ENCODE data around the gene FAM20A. TPM values are rescaled to one million over a fixed set of nuclear protein-coding genes. Genes with fewer than 3 reads are reported as not detected.

The FAM20A gene
- total RNA-seq, 5 donors from 2014 or later (not counting 1 experiment from before 2014, with no cell fraction given) = 0.16 to 0.38 (median 0.35) TPM; not detected in 2

DNA sequence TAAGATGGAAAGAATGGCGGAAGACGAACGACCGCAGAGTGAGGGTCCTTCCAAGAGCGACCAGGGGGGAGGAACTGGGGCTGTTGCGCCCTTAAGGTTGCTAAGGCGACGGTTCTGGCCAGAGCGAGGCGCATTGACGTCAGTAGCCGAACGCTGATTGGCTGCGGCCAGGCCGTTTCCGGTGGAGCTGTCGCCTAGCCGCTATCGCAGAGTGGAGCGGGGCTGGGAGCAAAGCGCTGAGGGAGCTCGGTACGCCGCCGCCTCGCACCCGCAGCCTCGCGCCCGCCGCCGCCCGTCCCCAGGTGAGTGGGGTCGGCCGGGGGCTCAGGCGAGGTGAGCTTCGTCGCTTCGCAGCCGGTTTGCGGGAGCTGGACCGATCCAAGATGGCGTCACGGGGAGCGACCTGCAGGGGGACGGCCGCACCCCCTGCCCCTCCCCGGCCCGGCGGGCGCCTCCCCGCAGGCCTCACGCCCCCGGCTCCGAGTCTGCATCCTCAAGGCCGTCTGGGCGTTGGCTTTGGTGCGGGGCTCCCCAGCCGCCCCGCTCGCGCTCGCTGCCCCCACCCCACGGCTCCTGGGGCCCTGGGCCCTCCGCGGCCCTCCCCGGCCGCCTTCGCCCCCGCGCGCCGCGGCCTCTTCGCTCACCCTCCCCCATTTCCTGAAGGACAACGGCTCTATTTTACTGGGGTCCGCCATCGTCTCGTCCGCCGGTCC, 88.8 kb downstream of the FAM20A start, which contains the start of gene PRKAR1A:
Gene PRKAR1A (plus strand): TSS at position 184 of the 713 bp plus-strand sequence. CDS start 2,970 bp downstream, outside the sequence.
- H3K36me3 Mint-ChIP-seq = peaks cover 21% of the 10 kb centered on the region
- H3K27me3 Mint-ChIP-seq = no peaks in the 10 kb centered on the region
- DNase-seq (peak; percentile 78 to 98 (median 93)), ATAC-seq (replicated peaks in 1 of 4) (peak; percentile 89 to 90 (median 90))
- ChIA-PET CTCF (interaction anchor here in 1 of 2 donors (0.5 to 1.0 kb wide), 4 partner anchors 14 to 1037 kb away, joined by 3 to 4 read pairs (median 3); no protein-coding TSS in a partner anchor), POLR2A (interaction anchor here in 1 of 2 donors (0.6 to 1.3 kb wide), 4 partner anchors 24 to 794 kb away, joined by 3 to 8 read pairs (median 5); no protein-coding TSS in a partner anchor)
- H3K9me3 Mint-ChIP-seq = no peaks in the 10 kb centered on the region
- peaks cover 48 to 67% (median 54%) of the 10 kb centered on the region in 3 donors for H3K4me1 Mint-ChIP-seq
- Histone ChIP-seq H3K27ac (ENCODE audit: low read length) (peak within 1 kb of the TSS; percentile 100), H3K9me3 (no peaks in the 10 kb centered on the region), H3K36me3 (ENCODE audit: control insufficient read depth in 2 of 2, extremely low read depth in 1 of 2, insufficient read depth in 1 of 2, low read length in 1 of 2) (peaks cover 0 to 22% of the 10 kb centered on the region in 2 donors), H3K27me3 (replicated peaks in 1 of 2; ENCODE audit: control insufficient read depth in 2 of 2, extremely low read depth in 1 of 2, insufficient read depth in 2 of 2, low read length in 1 of 2) (no peaks in the 10 kb centered on the region), H3K4me1 (ENCODE audit: control insufficient read depth in 1 of 2, extremely low read depth in 1 of 2, insufficient read depth in 2 of 2, low read length in 2 of 2) (peaks cover 10 to 16% of the 10 kb centered on the region in 2 experiments), H3K4me3 (ENCODE audit: control insufficient read depth in 1 of 2, extremely low read depth in 1 of 2, low read length in 1 of 2) (peak within 1 kb of the TSS; percentile 92 to 98)
- under 1% methylated on average over 81 of the region's 81 CpGs for WGBS (ENCODE audit: insufficient coverage)
- H3K27ac Mint-ChIP-seq = peak within 1 kb of the TSS; percentile 98
- H3K4me3 Mint-ChIP-seq = peak within 1 kb of the TSS; percentile 94 to 99 (median 96)

DNA sequence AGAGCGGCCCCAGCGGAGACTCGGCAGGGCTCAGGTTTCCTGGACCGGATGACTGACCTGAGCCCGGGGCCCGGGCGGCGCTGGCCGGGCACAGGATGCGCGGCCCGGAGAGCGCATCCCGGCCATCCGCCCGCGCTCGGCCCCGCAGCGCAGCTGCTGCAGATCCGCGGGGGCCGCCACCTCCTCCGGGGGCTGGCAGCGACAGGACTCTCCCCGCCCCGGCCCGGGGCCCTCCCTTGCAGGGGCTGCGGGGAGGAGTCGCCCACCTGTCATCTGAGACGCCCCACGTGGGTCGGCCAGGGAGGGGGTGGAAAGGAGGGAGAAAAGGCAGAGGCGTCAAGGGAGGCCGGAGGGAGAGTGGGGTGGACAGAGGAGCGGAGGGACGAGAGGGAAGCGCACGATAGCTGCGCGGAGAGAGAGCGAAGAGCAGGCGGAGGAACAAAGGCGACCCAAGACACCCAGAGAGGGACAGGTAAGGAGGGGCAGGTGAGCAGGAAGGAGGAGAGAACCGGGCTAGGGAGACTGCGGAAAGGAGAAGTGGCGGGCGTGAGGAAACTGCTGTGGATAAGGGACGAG, 89.4 kb downstream of the FAM20A start:
- Histone ChIP-seq H3K27ac (ENCODE audit: low read length) (peak overlapping the region; percentile 100), H3K4me3 (ENCODE audit: control insufficient read depth in 1 of 2, extremely low read depth in 1 of 2, low read length in 1 of 2) (peak overlapping the region; percentile 92 to 98), H3K27me3 (replicated peaks in 1 of 2; ENCODE audit: control insufficient read depth in 2 of 2, extremely low read depth in 1 of 2, insufficient read depth in 2 of 2, low read length in 1 of 2) (no peaks in the 10 kb centered on the region), H3K4me1 (ENCODE audit: control insufficient read depth in 1 of 2, extremely low read depth in 1 of 2, insufficient read depth in 2 of 2, low read length in 2 of 2) (peaks cover 10 to 16% of the 10 kb centered on the region in 2 experiments), H3K9me3 (no peaks in the 10 kb centered on the region), H3K36me3 (ENCODE audit: control insufficient read depth in 2 of 2, extremely low read depth in 1 of 2, insufficient read depth in 1 of 2, low read length in 1 of 2) (peaks cover 0 to 16% of the 10 kb centered on the region in 2 donors)
- ChIA-PET POLR2A (interaction anchor here (0.6 to 1.3 kb wide), 4 partner anchors 13 to 793 kb away, joined by 3 to 8 read pairs (median 6); no protein-coding TSS in a partner anchor), CTCF (interaction anchor here in 1 of 2 donors (0.9 to 1.0 kb wide), 2 partner anchors 14 to 23 kb away, joined by 3 to 4 read pairs; no protein-coding TSS in a partner anchor)
- 0% methylated on average over 47 of the region's 49 CpGs for WGBS (ENCODE audit: insufficient coverage)
- DNase-seq = peak in 25 of 35 experiments; percentile 43 to 75 (median 58)
- Mint-ChIP-seq H3K27me3 (no peaks in the 10 kb centered on the region), H3K27ac (peak overlapping the region; percentile 98), H3K4me1 (peaks cover 41 to 66% (median 55%) of the 10 kb centered on the region in 3 donors), H3K4me3 (peak overlapping the region; percentile 94 to 99 (median 96)), H3K9me3 (no peaks in the 10 kb centered on the region), H3K36me3 (peaks cover 15% of the 10 kb centered on the region)
- ATAC-seq (replicated peaks in 1 of 4) = peak; percentile 63 to 74 (median 65)

DNA sequence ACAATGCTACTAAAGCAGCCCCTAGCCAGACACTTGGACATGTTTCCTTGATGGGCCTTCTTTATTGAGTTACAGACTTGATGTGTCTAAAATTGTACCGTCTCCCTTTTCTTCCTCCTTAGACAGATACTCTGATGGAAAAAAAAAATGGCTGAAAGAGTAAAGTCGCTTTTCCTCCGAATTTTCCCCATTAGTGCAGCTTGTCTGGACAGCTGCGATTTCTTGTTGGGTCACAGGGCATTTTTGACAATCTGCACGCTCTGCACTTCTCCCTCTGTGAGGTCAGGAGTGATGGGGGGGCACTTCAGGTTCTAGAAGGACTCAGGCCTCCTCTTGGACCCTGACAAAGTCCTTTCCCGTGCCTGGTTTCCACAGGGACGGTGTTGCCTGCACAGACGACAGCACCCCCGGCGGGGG, 89.9 kb downstream of the FAM20A start:
- Histone ChIP-seq H3K4me1 (ENCODE audit: control insufficient read depth in 1 of 2, extremely low read depth in 1 of 2, insufficient read depth in 2 of 2, low read length in 2 of 2) (peaks cover 10 to 16% of the 10 kb centered on the region in 2 experiments), H3K9me3 (no peaks in the 10 kb centered on the region), H3K4me3 (ENCODE audit: control insufficient read depth in 1 of 2, extremely low read depth in 1 of 2, low read length in 1 of 2) (peak overlapping the region; percentile 92 to 98), H3K36me3 (ENCODE audit: control insufficient read depth in 2 of 2, extremely low read depth in 1 of 2, insufficient read depth in 1 of 2, low read length in 1 of 2) (peaks cover 0 to 13% of the 10 kb centered on the region in 2 donors), H3K27me3 (replicated peaks in 1 of 2; ENCODE audit: control insufficient read depth in 2 of 2, extremely low read depth in 1 of 2, insufficient read depth in 2 of 2, low read length in 1 of 2) (no peaks in the 10 kb centered on the region), H3K27ac (ENCODE audit: low read length) (peak overlapping the region; percentile 41)
- H3K4me3 Mint-ChIP-seq = peak overlapping the region; percentile 77 to 99 (median 80)
- ATAC-seq (replicated peaks in 1 of 4) = no peak
- H3K27ac Mint-ChIP-seq = peak overlapping the region; percentile 68 to 79
- WGBS (ENCODE audit: insufficient coverage) = 4% methylated on average over 5 of the region's 10 CpGs
- H3K27me3 Mint-ChIP-seq = no peaks in the 10 kb centered on the region
- peaks cover 12% of the 10 kb centered on the region for H3K36me3 Mint-ChIP-seq
- no peaks in the 10 kb centered on the region for H3K9me3 Mint-ChIP-seq
- peaks cover 39 to 64% (median 53%) of the 10 kb centered on the region in 3 donors for H3K4me1 Mint-ChIP-seq
- no peak for DNase-seq
- CTCF ChIA-PET = interaction anchor here in 1 of 2 donors (0.6 kb wide), 1 partner anchor 302 kb away, joined by 4 read pairs; no protein-coding TSS in a partner anchor
- POLR2A ChIA-PET = interaction anchor here (0.8 to 1.0 kb wide), 3 partner anchors 13 to 15 kb away, joined by 5 read pairs; no protein-coding TSS in a partner anchor

DNA sequence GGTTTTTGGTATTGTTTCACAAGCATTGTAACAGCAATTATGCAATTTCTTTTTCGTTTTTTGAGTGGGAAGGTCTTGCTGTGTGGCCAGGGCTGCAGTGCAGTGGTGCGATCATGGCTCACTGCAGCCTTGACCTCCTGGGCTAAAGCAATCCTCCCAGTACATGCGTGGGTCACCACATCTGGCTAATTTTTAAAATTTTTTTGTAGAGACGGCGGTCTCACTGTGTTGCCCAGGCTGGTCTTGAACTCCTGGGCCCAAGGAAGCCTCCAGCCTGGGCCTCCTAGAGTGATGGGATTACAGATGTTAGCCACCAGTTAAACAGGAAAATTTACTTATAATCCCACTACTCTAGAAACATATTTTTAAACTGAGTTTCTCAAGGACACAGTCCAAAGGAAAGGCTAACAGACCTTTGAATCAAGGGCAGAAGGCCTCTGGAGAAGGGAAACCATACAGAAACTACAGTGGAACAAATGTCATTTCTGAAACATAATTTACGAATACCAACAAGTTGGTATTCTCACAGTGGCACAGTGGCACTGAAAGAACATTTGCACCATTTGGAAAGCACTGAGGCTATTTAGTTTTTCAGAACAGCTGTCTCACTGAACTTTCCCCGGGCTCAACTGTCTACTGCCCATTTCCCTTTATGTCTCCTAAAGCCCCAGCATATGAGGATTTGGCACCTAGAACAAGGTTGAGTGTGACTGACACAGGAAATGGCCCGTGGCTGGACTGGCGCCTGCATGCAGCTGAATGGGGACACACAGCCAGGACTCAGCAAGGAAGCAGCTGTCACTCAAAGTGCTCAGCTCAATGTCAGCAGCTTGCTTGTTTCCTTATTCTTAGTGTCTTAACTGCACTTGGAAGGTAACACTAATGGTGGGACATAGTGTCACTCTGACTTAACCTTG, 91.8 kb downstream of the FAM20A start:
- peaks cover 9 to 10% of the 10 kb centered on the region in 2 experiments for H3K4me1 ChIP-seq (ENCODE audit: control insufficient read depth in 1 of 2, extremely low read depth in 1 of 2, insufficient read depth in 2 of 2, low read length in 2 of 2)
- H3K9me3 Mint-ChIP-seq = no peaks in the 10 kb centered on the region
- ATAC-seq (replicated peaks in 1 of 4) (no peak), DNase-seq (peak in 2 of 35 experiments; percentile 19 to 33)
- ChIA-PET POLR2A (no interaction called here), CTCF (interaction anchor here in 1 of 2 donors (0.5 kb wide), 1 partner anchor 185 kb away, joined by 5 read pairs; no protein-coding TSS in a partner anchor)
- no peaks in the 10 kb centered on the region for H3K27me3 ChIP-seq (replicated peaks in 1 of 2; ENCODE audit: control insufficient read depth in 2 of 2, extremely low read depth in 1 of 2, insufficient read depth in 2 of 2, low read length in 1 of 2)
- H3K36me3 ChIP-seq (ENCODE audit: control insufficient read depth in 2 of 2, extremely low read depth in 1 of 2, insufficient read depth in 1 of 2, low read length in 1 of 2) = no peaks in the 10 kb centered on the region
- peak overlapping the region in 1 of 2 donors; percentile 8 for H3K27ac Mint-ChIP-seq
- H3K27ac ChIP-seq (ENCODE audit: low read length) = no peak overlapping the region
- peaks cover 22 to 48% (median 36%) of the 10 kb centered on the region in 3 donors for H3K4me1 Mint-ChIP-seq
- no peaks in the 10 kb centered on the region for H3K9me3 ChIP-seq
- H3K27me3 Mint-ChIP-seq = no peaks in the 10 kb centered on the region
- peak overlapping the region in 2 of 3 donors; percentile 35 to 41 for H3K4me3 Mint-ChIP-seq
- WGBS (ENCODE audit: insufficient coverage) = 62% methylated on average over 6 of the region's 9 CpGs
- no peaks in the 10 kb centered on the region for H3K36me3 Mint-ChIP-seq
- H3K4me3 ChIP-seq (ENCODE audit: control insufficient read depth in 1 of 2, extremely low read depth in 1 of 2, low read length in 1 of 2) = no peak overlapping the region

DNA sequence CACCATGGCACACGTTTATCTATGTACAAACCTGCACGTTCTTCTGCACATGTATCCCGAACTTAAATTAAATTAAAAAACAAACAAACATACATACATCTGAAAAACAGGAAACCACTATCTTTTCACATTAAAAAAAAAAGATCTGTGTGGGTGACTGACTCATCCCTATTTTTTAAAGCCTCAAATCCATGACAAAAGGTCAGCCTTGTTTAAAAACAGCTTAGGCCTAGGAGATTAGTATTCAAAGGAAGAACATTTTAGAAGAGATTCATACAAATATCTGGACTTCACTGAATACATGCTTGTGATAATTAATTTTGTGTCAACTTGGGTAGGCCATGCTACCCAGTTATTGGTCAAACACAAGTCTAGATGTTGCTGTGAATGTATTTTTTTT, 93.6 kb downstream of the FAM20A start:
- Mint-ChIP-seq H3K4me3 (no peak overlapping the region), H3K36me3 (no peaks in the 10 kb centered on the region), H3K4me1 (peaks cover 5 to 34% (median 24%) of the 10 kb centered on the region in 3 donors), H3K27me3 (no peaks in the 10 kb centered on the region), H3K27ac (no peak overlapping the region), H3K9me3 (no peaks in the 10 kb centered on the region)
- Histone ChIP-seq H3K4me1 (ENCODE audit: control insufficient read depth in 1 of 2, extremely low read depth in 1 of 2, insufficient read depth in 2 of 2, low read length in 2 of 2) (peaks cover 0 to 5% of the 10 kb centered on the region in 2 experiments), H3K27me3 (replicated peaks in 1 of 2; ENCODE audit: control insufficient read depth in 2 of 2, extremely low read depth in 1 of 2, insufficient read depth in 2 of 2, low read length in 1 of 2) (no peaks in the 10 kb centered on the region), H3K9me3 (no peaks in the 10 kb centered on the region), H3K36me3 (ENCODE audit: control insufficient read depth in 2 of 2, extremely low read depth in 1 of 2, insufficient read depth in 1 of 2, low read length in 1 of 2) (no peaks in the 10 kb centered on the region), H3K4me3 (ENCODE audit: control insufficient read depth in 1 of 2, extremely low read depth in 1 of 2, low read length in 1 of 2) (no peak overlapping the region), H3K27ac (ENCODE audit: low read length) (no peak overlapping the region)
- whole genome bisulfite sequencing (ENCODE audit: insufficient coverage) = no CpG with 5 or more reads among the region's 3 CpGs
- ChIA-PET CTCF (interaction anchor here in 1 of 2 donors (0.5 to 0.6 kb wide), 2 partner anchors 18 to 234 kb away, joined by 3 read pairs; no protein-coding TSS in a partner anchor), POLR2A (no interaction called here)
- DNase-seq (no peak), ATAC-seq (replicated peaks in 1 of 4) (no peak)
